ENCODE results near the gene PHKA1.
"Not testable (repeated sequence)": the region's sequence is repeated elsewhere in the genome, so short reads cannot be mapped to it uniquely, and the experiment has no call there.

- not testable (repeated sequence) for TF ChIP-seq CTCF (IDR thresholded peaks at IDR 0.05); EZH2 (IDR thresholded peaks at IDR 0.05; ENCODE audit: borderline replicate concordance, insufficient read depth, low read depth, low read length, poor library complexity, severe bottlenecking)
These were observed 154.5 kb downstream of the PHKA1 start for GRCh38 chrX:72559655-72560054.
